K562 (cell line): Measurements from ENCODE around the gene ARFGEF2. TPM values are rescaled to one million over a fixed set of nuclear protein-coding genes. Genes with fewer than 3 reads are reported as not detected.
A peak's percentile ranks its signal among the peaks of the same experiment; 100 is the strongest.

Source experiments
- ARNT ChIP-seq, 2 experiments: fragments of 450-650 bp; IDR thresholded peaks; 2 replicates each; pipeline ENCODE4 v1.6.1; 2016; ENCODE audit warnings: mild to moderate bottlenecking in 1 of 2
- CEBPB ChIP-seq: fragments of 450-650 bp; IDR thresholded peaks from 2 replicates; pipeline ENCODE4 v1.6.1; 2016; ENCODE audit warnings: missing genetic modification characterization, missing compliant biosample characterization
- CREB1 ChIP-seq, 2 experiments: sonication (generic) in 1 of 2; formaldehyde crosslinking in 1 of 2; IDR thresholded peaks; 2 replicates each; pipeline versions ENCODE4 v1.6.1 to v1.8.0; 2012 to 2022; ENCODE audit warnings: inconsistent platforms in 1 of 2, mild to moderate bottlenecking in 1 of 2, missing genetic modification reagents in 1 of 2, moderate library complexity in 1 of 2
- ELK3 ChIP-seq: fragments of 450-650 bp; formaldehyde crosslinking; IDR thresholded peaks from 2 replicates; pipeline ENCODE4 v1.4.0; 2020; ENCODE audit warnings: mild to moderate bottlenecking
- FOXP4 ChIP-seq: sonication (generic); formaldehyde crosslinking; IDR thresholded peaks from 2 replicates; pipeline ENCODE4 v1.8.0; 2022; ENCODE audit warnings: mild to moderate bottlenecking, missing genetic modification reagents, borderline replicate concordance
- GATA2 ChIP-seq: sonication (generic); formaldehyde crosslinking; IDR thresholded peaks from 2 replicates; pipeline ENCODE4 v1.4.0; 2020; ENCODE audit warnings: mild to moderate bottlenecking, missing genetic modification reagents
- GTF2A2 ChIP-seq: IDR thresholded peaks from 2 replicates; pipeline ENCODE4 v1.6.1; 2016; ENCODE audit warnings: mild to moderate bottlenecking, missing genetic modification characterization, missing compliant biosample characterization
- HDAC6 ChIP-seq: IDR thresholded peaks from 2 replicates; pipeline ENCODE4 v1.6.1; 2012; ENCODE audit warnings: low read depth, mild to moderate bottlenecking, control low read depth, inconsistent platforms, low read length, moderate library complexity
- HES1 ChIP-seq: fragments of 450-650 bp; IDR thresholded peaks from 2 replicates; pipeline ENCODE4 v1.6.1; 2016; ENCODE audit warnings: low read depth, mild to moderate bottlenecking, moderate library complexity
- HNRNPK ChIP-seq: fragments of 200-400 bp; formaldehyde crosslinking; IDR thresholded peaks from one replicate; pipeline ENCODE4 v1.6.1; 2018; ENCODE audit warnings: mild to moderate bottlenecking, low read depth, low read length; ENCODE audit not compliant: poor library complexity, severe bottlenecking
- KAT8 ChIP-seq: fragments of 450-650 bp; IDR thresholded peaks from 2 replicates; pipeline ENCODE4 v1.6.1; 2016; ENCODE audit warnings: low read depth, mild to moderate bottlenecking
- LEF1 ChIP-seq: fragments of 450-650 bp; IDR thresholded peaks from 2 replicates; pipeline ENCODE4 v1.6.1; 2016; ENCODE audit warnings: mild to moderate bottlenecking
- MAFF ChIP-seq: IDR thresholded peaks from 2 replicates; pipeline ENCODE4 v1.6.1; 2012; ENCODE audit warnings: low read length, improper control_type of control experiment
- PATZ1 ChIP-seq: fragments of 250-450 bp; sonication (Bioruptor Pico); IDR thresholded peaks from 2 replicates; pipeline ENCODE4 v1.5.0; 2020; ENCODE audit warnings: mild to moderate bottlenecking, borderline replicate concordance
- POLR2H ChIP-seq: IDR thresholded peaks from 2 replicates; pipeline ENCODE4 v1.6.1; 2016; ENCODE audit warnings: missing genetic modification characterization, low read depth, mild to moderate bottlenecking, control low read depth, missing compliant biosample characterization, moderate library complexity
- RAD21 ChIP-seq, 2 experiments: fragments of 250-450 bp in 1 of 2; fragments of 450-650 bp in 1 of 2; sonication (Bioruptor Pico) in 1 of 2; formaldehyde crosslinking in 1 of 2; IDR thresholded peaks in 1 of 2; conservative IDR thresholded peaks in 1 of 2; 2 replicates each; pipeline versions ENCODE4 v1.4.0 to v1.8.0; 2020 to 2022; ENCODE audit warnings: mild to moderate bottlenecking in 2 of 2, moderate library complexity in 1 of 2
- SETDB1 ChIP-seq: IDR thresholded peaks from one replicate; pipeline ENCODE4 v1.6.1; 2012; ENCODE audit warnings: low read length, control low read depth, inconsistent platforms
- TSC22D4 ChIP-seq: fragments of 450-650 bp; IDR thresholded peaks from 2 replicates; pipeline ENCODE4 v1.6.1; 2016; ENCODE audit warnings: missing genetic modification characterization, missing biosample characterization, control low read depth
- YBX1 ChIP-seq: fragments of 450-650 bp; IDR thresholded peaks from 2 replicates; pipeline ENCODE4 v1.7.1; 2016; ENCODE audit warnings: mild to moderate bottlenecking
- ZFX ChIP-seq: sonication (generic); formaldehyde crosslinking; IDR thresholded peaks from 2 replicates; pipeline ENCODE4 v1.8.0; 2022; ENCODE audit warnings: mild to moderate bottlenecking, missing genetic modification reagents, moderate library complexity
- ZNF146 ChIP-seq: IDR thresholded peaks from one replicate; pipeline ENCODE4 v1.6.1; 2018; ENCODE audit warnings: missing compliant biosample characterization; ENCODE audit not compliant: unreplicated experiment
- polyA plus RNA-seq, 8 experiments: library from polyadenylated mRNA; depleted of rRNA in 4 of 8; stranded (reverse) in 5 of 8; unstranded in 3 of 8; fragments of >200 nt; fragmentation: Nextera tagmentation in 2 of 8; fragmentation: Illumina TruSeq in 1 of 8; extraction: Ambion mirVana in 2 of 8; extraction: Trizol in 1 of 8; gene quantifications; 2 replicates each; pipeline versions ENCODE4 v1.2.1 to v1.2.3, GENCODE V29; 2011 to 2014; ENCODE audit warnings: inconsistent platforms in 1 of 8, missing spikeins in 1 of 8
- total RNA-seq, 7 experiments: library from RNA; depleted of rRNA in 6 of 7; stranded (reverse); fragments of >200 nt in 6 of 7; fragmentation: Illumina TruSeq in 2 of 7; extraction: Trizol in 2 of 7; gene quantifications; 2 replicates each; pipeline versions ENCODE4 v1.2.1 to v1.2.3, GENCODE V29; 2011 to 2021; ENCODE audit warnings: low replicate concordance in 1 of 7

Gene ARFGEF2
- total and polyA plus RNA-seq, 9 of the 15 experiments (the other 6 are each of a cell fraction or from before 2014, with no cell fraction given), result 4.2 to 18.8 (median 13.7) TPM

GRCh38 chr20:48920527-48921167 lies 864 bp upstream of the ARFGEF2 start (continued):
- TF ChIP-seq FOXP4, result no peak
- no peak for TF ChIP-seq TSC22D4 (tag)
- no peak for TF ChIP-seq ZNF146
- no peak for TF ChIP-seq GATA2 (CRISPR knock-in tag)
- TF ChIP-seq KAT8, result no peak
- no peak for TF ChIP-seq CREB1 (IDR thresholded peaks at IDR 0.05)
- no peak for TF ChIP-seq CREB1 (CRISPR knock-in tag; IDR thresholded peaks at IDR 0.05)
- TF ChIP-seq ELK3 (CRISPR knock-in tag), result no peak
- no peak for TF ChIP-seq PATZ1 (CRISPR knock-in tag)
- TF ChIP-seq ARNT (IDR thresholded peaks at IDR 0.05), result no peak; a peak in 1 of 4 replicates
- no peak for TF ChIP-seq CEBPB (tag)
- TF ChIP-seq SETDB1, result no peak
- no peak for TF ChIP-seq HDAC6
- TF ChIP-seq POLR2H, result no peak
- TF ChIP-seq ZFX (CRISPR knock-in tag), result no peak
- TF ChIP-seq GTF2A2 (tag), result no peak
- TF ChIP-seq HES1, result no peak
- 0 out of 2 replicates have a peak, but pooled peaks have one; percentile 39 for TF ChIP-seq YBX1
- TF ChIP-seq MAFF, result no peak
- no peak for TF ChIP-seq HNRNPK
- TF ChIP-seq LEF1, result no peak
- TF ChIP-seq RAD21 (CRISPR knock-in tag; conservative IDR thresholded peaks at IDR 0.05 in 1 of 2, IDR thresholded peaks at IDR 0.05 in 1 of 2), result no peak
